ENCODE data around the gene SEMA4C.

SEMA4C gene

DNA sequence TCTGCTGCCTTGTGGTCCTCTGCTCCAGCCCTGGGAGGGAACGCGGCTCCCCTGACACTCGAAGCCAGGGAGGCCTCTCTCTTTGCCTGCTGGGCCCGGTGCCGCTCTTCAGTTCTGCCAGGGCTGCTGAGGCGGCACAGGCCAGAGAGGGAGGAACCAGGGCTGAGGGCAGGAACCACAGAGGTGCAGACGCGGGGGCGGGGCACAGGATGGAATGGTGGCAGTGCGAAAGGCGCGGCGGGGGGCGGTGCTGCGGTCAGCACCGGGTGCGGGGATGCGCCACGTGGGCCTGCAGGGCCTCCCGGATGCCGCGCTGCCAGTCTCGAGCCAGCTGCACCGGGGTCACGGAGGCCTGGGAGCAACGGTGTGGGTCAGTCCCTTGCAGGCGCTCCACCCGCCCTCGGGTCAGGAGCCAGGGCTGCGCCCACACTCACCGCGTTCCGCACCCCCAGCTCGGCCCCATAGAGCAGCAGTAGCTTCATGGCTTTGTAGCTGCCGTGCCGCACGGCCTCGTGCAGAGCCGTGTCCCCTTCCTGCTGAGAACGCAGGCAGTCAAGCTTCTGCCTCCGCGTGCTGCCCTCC is 30.5 kb downstream of the SEMA4C start:
- TF ChIP-seq, protein P1, sequence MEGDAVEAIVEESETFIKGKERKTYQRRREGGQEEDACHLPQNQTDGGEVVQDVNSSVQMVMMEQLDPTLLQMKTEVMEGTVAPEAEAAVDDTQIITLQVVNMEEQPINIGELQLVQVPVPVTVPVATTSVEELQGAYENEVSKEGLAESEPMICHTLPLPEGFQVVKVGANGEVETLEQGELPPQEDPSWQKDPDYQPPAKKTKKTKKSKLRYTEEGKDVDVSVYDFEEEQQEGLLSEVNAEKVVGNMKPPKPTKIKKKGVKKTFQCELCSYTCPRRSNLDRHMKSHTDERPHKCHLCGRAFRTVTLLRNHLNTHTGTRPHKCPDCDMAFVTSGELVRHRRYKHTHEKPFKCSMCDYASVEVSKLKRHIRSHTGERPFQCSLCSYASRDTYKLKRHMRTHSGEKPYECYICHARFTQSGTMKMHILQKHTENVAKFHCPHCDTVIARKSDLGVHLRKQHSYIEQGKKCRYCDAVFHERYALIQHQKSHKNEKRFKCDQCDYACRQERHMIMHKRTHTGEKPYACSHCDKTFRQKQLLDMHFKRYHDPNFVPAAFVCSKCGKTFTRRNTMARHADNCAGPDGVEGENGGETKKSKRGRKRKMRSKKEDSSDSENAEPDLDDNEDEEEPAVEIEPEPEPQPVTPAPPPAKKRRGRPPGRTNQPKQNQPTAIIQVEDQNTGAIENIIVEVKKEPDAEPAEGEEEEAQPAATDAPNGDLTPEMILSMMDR (conservative IDR thresholded peaks at IDR 0.05; ENCODE audit: low read depth, low read length), result no peak
- H3K4me3 ChIP-seq (ENCODE audit: low read length), result no peak overlapping the region

DNA sequence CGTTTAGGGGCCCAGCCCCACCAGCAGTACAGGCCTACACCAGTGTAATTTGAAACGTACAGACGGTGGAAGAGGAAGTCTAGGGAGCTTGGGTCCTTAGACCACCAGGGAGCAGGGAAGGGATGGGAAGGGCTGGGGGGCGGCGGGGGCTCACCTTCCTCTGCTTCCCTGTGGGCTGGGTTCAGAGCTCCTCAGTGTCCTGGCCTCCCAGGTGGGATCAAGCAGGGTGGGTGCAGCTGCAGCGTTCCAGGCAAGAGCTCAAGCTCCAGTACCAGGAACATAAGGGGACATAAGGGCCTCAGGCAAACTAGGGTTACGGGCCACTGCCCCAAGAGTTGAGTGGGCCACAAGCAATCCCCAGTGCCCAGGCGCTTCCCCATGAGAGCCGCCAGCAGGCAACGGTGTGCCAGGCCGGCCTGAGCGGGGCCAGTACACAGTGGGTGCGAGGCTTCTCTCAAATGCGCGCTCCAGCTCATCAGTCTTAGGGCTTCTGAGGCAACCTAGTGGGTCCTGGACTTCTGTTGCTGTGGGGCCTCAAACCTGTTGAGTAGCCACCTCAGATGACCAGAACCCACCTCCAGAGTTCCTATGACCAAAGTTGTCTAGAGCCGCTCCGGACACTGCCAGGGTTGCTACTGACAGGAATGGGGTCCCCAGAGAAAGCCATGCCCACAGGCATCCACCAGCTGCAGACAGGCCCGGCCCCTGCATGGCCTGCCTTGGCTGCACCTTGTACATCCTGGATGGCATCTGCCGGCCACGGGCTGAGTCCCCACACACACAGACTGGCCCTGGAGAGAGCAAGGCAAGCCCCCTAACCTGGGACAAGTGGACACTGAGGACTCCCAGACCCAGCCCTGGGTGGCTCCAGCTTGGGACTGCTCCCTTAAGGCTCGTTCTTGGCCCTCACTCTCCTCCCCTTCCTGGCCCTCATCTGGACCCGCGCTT is 31.3 kb downstream of the SEMA4C start:
- DNase-seq (ENCODE audit: low read depth), result no peak

More for the DNA sequence above, 30.5 kb downstream of the SEMA4C start:
- DNase-seq (ENCODE audit: low read depth), result no peak

DNA sequence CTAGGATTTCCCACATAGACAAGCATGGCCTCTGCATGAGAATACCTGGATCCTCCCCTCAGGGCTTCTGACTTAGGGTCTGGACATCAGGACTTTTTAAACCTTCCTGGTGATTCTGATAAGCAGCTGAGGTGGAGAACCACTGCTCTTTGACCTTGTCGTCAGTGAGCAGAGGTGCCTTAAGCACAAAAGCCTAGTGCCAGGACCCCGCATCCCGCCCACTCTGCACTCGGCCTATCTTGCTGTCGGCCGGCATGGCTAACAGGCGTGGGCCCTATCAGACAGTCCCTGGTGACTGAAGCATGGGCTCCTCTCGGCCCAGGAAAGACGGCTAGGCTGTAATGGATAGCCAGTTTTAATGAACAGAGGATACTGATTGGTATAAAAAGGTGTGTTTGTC is 32.3 kb downstream of the SEMA4C start:
- no peak overlapping the region for H3K4me3 ChIP-seq (ENCODE audit: low read length)
- TF ChIP-seq, protein P1 (conservative IDR thresholded peaks at IDR 0.05; ENCODE audit: low read depth, low read length), result no peak
- DNase-seq (ENCODE audit: low read depth), result no peak

More for the DNA sequence above, 31.3 kb downstream of the SEMA4C start:
- H3K4me3 ChIP-seq (ENCODE audit: low read length), result no peak overlapping the region
- TF ChIP-seq, protein P1 (conservative IDR thresholded peaks at IDR 0.05; ENCODE audit: low read depth, low read length), result no peak

DNA sequence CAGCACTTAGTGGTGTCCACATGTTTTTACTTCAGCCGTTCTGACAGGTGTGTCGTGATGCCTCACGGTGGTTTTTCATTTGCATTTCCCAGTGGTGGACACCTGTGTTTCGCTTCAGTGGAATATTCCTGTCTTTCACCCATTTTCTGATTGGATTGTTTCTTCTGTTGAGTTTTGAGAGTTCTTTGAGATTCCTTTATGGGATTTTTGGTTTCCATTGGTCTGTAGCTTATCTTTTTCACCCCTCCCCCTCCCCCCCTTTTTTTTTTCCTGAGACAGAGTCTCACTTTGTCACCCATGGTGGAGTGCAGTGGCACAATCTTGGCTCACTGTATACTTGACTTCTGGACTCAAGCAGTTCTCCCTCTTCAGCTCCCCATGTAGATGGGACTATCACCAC is 34.0 kb downstream of the SEMA4C start:
- DNase-seq (ENCODE audit: low read depth), result no peak
- TF ChIP-seq, protein P1 (conservative IDR thresholded peaks at IDR 0.05; ENCODE audit: low read depth, low read length), result no peak
- H3K4me3 ChIP-seq (ENCODE audit: low read length), result no peak overlapping the region

DNA sequence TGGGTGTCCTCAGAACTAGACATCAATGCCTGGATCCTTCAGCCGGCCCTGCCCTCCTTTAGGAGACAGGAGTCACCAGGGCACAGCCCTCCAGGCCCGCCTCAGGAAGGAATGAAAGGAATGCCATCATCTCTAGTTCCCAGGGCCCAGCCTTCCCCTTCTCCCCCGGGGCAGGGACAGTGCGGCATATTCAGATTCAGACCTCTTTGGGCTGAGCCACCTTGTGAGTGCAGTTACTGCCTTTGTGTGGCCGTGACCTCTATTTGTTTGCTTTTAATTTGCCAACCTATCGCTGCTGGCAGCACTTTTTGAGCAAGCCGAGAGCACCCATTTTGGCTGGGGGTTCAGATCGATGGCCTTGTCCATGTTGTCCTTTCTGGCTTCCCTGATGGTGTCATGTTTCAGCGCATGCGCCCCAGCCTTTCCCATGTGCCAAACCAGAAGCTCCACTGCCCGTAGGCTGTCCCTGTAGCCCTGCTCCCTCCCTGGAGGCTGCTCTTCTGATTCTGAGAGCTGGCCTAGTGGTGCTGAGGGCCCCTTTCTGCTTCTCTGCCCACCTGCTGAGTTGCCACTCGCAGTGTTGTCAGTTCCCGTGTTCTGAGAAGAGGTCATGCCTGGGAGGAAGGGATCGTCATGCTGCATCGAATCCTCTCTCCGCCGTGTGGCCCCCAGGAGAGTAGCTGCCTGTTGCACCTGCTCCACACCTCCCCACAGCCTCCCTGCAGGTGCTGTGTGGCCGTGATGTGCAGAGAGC is 36.9 kb downstream of the SEMA4C start:
- no peak for DNase-seq (ENCODE audit: low read depth)
- H3K4me3 ChIP-seq (ENCODE audit: low read length), result no peak overlapping the region
- TF ChIP-seq, protein P1 (conservative IDR thresholded peaks at IDR 0.05; ENCODE audit: low read depth, low read length), result no peak

DNA sequence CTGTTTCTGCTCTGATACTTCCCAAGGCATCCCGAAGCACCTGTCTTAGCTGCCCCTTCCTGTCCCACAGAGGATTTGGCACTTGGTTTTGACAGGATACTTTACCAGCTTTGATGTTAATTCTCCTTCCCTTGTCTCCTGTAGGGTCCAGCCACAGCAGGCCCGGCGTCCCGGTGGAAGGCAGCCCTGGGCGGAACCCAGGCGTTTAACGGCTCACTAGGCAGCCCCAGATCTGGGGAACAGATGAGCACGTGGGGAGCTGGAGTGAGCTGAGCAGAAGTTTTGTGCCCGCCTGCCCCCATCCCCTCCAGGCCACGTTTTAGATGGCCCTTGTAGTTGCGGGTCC is 37.5 kb downstream of the SEMA4C start:
- H3K4me3 ChIP-seq (ENCODE audit: low read length), result no peak overlapping the region
- TF ChIP-seq, protein P1 (conservative IDR thresholded peaks at IDR 0.05; ENCODE audit: low read depth, low read length), result no peak
- no peak for DNase-seq (ENCODE audit: low read depth)

Measured in retinal pigment epithelial cell (primary cell).